SU-DHL-6 (cell line): ENCODE measurements around the gene GRID1.

Experiments
- CTCF ChIP-seq: fragments of 200-600 bp; sonication (generic); IDR thresholded peaks from one replicate; pipeline ENCODE4 v1.5.1; 2017; ENCODE audit warnings: antibody characterized with exemption, mild to moderate bottlenecking, low read length, moderate library complexity; ENCODE audit not compliant: insufficient read depth, poor library complexity, severe bottlenecking
- EZH2phosphoT487 ChIP-seq: fragments of 200-600 bp; sonication (generic), shearing (Covaris generic); conservative IDR thresholded peaks from 2 replicates; pipeline ENCODE4 v1.6.1; 2018; ENCODE audit warnings: mild to moderate bottlenecking, antibody characterized with exemption, low read length, moderate library complexity, mixed read lengths

DNA sequence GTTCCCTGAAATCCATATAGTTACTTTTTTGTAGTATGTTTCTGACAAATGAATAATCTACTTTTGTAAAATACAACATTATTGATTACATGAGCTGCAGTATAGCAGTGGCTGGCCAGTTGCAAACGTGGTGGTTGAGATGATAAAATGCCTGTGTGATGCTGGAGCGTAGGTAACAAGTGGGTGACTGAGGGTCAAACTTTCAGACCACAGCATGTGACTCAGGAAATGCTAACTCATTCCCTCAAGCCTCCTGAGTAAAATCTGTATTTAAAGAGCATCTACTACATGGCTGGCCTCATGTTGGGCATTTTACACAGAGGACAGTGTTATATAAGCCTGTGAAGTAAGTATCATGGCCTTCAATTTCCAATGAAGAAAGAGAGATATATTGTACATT, 585.2 kb downstream of the GRID1 start:
- no peak for TF ChIP-seq CTCF
- TF ChIP-seq EZH2phosphoT487: no peak
